HG03108 (cell line): ENCODE data around the gene LPP.

ENCODE experiments used
- ATAC-seq: cut with Tn5 transposase; IDR thresholded peaks from one replicate; pipeline ENCODE4 v1.9.1; 2021; ENCODE audit warnings: moderate library complexity; ENCODE audit not compliant: unreplicated experiment

LPP gene

GRCh38 chr3:188270423-188270972 lies 116.5 kb downstream of the LPP start:
- ATAC-seq = no peak

DNA sequence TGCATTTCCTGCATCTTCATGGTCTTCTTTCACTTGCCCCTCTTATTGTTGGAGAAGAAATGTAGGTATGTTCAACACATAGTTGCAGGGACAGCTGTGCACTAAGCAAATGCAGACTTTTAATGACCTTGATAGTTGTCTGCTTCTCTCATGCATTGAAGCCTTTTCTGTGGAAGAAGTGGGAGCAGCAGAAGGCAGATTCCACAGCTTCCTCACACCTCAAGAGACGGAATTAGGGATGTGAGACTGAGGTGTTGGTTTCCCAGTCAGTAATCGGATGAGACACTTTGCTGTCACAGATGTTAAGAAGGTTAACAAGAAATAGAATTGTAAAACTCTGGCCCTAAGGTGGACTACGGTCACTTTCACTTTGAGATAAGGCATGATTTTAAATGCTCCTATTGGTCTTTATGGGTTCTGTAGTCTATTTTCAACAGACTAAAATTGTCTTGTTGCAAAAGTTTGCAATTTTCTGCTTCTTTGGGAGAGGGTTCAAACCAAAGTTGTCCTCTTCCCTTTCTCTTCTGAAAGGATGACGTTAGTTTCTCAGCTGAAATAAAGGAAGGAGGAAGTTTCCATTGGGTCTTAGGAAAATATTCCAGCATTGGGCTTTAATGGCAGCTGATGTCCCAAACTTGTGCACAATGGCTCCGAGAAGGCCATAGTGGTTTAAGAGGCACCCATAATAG lies 117.4 kb downstream of the LPP start:
- ATAC-seq = no peak

- no peak for ATAC-seq
Observed at GRCh38 chr3:188272481-188273372, 118.8 kb downstream of the LPP start.

- ATAC-seq = no peak
Observed at GRCh38 chr3:188274249-188274915, 120.4 kb downstream of the LPP start.

GRCh38 chr3:188276375-188276774 lies 122.4 kb downstream of the LPP start:
- no peak for ATAC-seq

DNA sequence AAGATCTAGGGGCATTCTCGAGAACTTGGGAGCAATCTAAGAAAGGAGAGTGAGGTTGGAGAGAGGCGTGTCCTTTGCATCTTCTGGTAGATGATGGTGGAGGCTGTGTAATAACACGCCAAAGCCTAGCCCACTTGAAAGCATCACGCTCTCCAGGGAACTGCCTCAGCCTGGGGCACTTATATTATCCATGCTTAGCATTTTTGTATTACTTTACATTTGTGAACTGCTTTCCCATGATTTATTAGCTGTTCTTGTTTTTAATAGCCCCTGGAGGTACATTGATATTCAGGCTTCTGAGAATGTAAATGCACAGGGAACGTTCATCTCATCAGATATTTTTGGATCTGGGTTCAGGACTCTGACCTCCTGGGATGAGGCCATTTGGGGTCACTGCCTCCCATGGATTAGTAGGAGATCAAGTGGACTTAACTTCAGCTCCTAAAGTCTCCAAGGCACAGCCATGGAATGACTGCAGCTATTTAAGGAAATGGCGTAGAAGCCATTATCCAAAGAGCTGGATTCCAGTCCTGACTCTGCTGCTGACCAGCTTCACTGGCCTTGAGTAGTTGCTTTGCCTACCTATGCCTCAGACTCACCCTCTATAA lies 124.9 kb downstream of the LPP start:
- ATAC-seq = no peak

- no peak for ATAC-seq
Observed at GRCh38 chr3:188279502-188280335, 125.8 kb downstream of the LPP start.

DNA sequence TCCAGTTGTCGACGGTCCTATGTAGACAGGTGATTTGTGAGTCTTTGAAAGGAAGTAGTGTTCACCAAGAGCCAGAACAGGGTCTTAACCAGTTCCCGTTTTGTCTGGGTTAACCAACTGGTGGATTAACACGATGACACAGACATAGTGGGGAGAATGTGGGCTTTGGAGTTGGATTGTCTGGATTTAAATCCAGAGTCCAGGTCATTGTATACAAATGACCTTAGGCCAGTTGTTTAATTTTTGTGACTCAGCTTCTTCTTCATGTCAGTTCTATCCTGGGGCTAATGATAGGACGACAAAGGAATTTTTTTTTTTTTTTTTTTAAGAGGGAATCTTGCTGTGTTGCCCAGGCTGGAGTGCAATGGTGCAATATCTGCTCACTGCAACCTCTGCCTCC lies 126.7 kb downstream of the LPP start:
- no peak for ATAC-seq

DNA sequence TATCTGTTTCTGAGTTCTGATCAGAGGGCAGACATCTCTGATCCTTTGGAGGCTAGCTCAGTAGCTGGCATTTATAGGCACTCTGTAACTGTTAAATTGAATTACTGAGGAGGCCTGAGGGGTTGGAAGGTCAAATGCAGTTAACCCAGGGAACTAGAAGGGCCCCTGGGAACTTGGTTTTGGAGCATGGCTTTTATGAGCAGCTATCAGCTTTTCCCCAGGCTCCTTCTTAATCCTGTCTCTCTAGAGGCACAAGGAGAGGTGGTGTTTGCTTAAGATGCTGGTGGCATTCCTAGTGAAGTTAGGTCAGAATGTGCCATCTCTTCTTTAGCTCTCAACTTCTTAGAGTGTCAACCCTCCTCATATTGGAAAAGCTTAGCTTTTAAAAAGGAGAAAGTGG lies 128.9 kb downstream of the LPP start:
- ATAC-seq = no peak

- ATAC-seq = no peak
Observed at GRCh38 chr3:188283347-188283746, 129.4 kb downstream of the LPP start.

GRCh38 chr3:188284455-188285212 lies 130.7 kb downstream of the LPP start:
- no peak for ATAC-seq

DNA sequence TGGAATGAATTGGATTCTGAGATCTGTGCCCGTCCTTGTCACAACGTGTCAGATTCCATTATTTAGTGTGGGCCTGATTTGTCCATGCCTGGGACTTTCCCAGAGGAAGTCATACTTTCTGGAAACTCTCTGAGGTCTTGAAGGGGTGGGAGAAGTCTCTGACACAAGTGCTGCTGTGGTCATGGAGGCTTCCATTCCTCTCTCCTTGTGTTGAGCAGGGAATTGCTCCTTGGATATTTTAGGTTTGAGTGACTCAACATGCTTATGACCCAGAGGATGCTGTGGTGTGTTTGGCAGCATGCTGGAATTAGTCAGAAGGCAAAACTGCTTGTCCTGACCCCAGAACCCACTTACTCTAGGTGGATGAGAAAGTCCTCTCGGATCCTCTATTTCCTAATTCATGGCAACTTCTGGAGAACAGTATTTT lies 132.1 kb downstream of the LPP start:
- no peak for ATAC-seq

- ATAC-seq = no peak
Observed at GRCh38 chr3:188287339-188287738, 133.4 kb downstream of the LPP start.

GRCh38 chr3:188287762-188288505 lies 134.0 kb downstream of the LPP start:
- ATAC-seq = no peak

GRCh38 chr3:188292251-188292650 lies 138.3 kb downstream of the LPP start:
- ATAC-seq = no peak

GRCh38 chr3:188292827-188293226 lies 138.9 kb downstream of the LPP start:
- ATAC-seq = no peak

DNA sequence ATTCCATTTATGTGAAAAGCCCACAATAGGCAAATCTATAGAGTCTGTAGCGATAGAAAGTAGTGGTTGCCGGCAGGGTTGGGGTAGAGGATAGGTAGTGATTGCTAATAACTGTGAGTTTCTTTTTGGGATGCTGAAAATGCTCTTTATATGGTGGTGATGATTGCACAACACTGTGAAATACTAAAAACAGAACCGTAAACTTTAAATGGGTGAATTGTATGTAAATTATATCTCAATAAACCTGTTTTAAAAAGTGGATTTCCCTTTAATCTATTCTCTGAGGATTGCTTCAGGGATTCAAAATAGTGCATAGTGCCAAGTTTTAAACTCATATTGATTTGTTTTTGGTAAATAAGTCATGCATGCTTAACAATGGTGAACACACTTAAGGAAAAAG lies 140.2 kb downstream of the LPP start:
- ATAC-seq = no peak

- no peak for ATAC-seq
Observed at GRCh38 chr3:188294823-188295487, 141.0 kb downstream of the LPP start.
